ENCODE data around the gene RND3. TPM values are rescaled to one million over a fixed set of nuclear protein-coding genes. Genes with fewer than 3 reads are reported as not detected.
A peak's percentile ranks its signal among the peaks of the same experiment; 100 is the strongest.

The RND3 gene
- 100 to 1,000 TPM in 1 of 4 donors, 10 to 100 TPM in 3; 67.3 to 163 (median 97.1) TPM for total RNA-seq

- Histone ChIP-seq H3K36me3 (no peaks in the 10 kb centered on the region), H3K4me3 (peak within 1 kb of the TSS; percentile 66 to 80 (median 78)), H3K27me3 (peaks cover 0 to 11% (median 0%) of the 10 kb centered on the region in 4 donors), H3K9me3 (no peaks in the 10 kb centered on the region), H3K4me1 (peaks cover 0 to 23% (median 11%) of the 10 kb centered on the region in 3 donors), H3K27ac (peak within 1 kb of the TSS; percentile 94 to 99 (median 97))
- peak in 3 of 4 donors; percentile 88 to 97 (median 90) for TF ChIP-seq POLR2A (IDR thresholded peaks at IDR 0.05)
- peak; percentile 44 to 94 (median 84) for TF ChIP-seq CTCF (IDR thresholded peaks at IDR 0.05)
- intact Hi-C loops (cut with DNase I), result loop anchor here (10.0 kb wide), 1 partner anchor 893 kb away; no protein-coding TSS in a partner anchor
- WGBS, 2 donors, result 10% methylated on average over 24 of the region's 24 CpGs
- DNase-seq, result peak; percentile 31
Measured at GRCh38 chr2:150487537-150488429, at the start of gene RND3. RND3 (minus strand) TSS chr2:150487667; CDS start chr2:150487417, 250 bp downstream.

GRCh38 chr2:150535176-150535575 is 47.7 kb upstream of the RND3 start:
- Histone ChIP-seq H3K27ac (no peak overlapping the region), H3K27me3 (no peaks in the 10 kb centered on the region), H3K36me3 (no peaks in the 10 kb centered on the region), H3K4me3 (no peak overlapping the region), H3K9me3 (no peaks in the 10 kb centered on the region), H3K4me1 (peaks cover 0 to under 1% (median 0%) of the 10 kb centered on the region in 3 donors)
- intact Hi-C loops (cut with DNase I), result no loop called here
- WGBS, 2 donors, result 20 to 46% methylated on average over 1 of the region's 1 CpG
- TF ChIP-seq POLR2A (IDR thresholded peaks at IDR 0.05) (no peak), CTCF (IDR thresholded peaks at IDR 0.05) (no peak)
- DNase-seq, result no peak

- intact Hi-C loops (cut with DNase I), result no loop called here
- H3K36me3 ChIP-seq, result no peaks in the 10 kb centered on the region
- H3K27me3 ChIP-seq, result no peaks in the 10 kb centered on the region
- TF ChIP-seq POLR2A (IDR thresholded peaks at IDR 0.05) (no peak), CTCF (IDR thresholded peaks at IDR 0.05) (no peak)
- H3K27ac ChIP-seq, result no peak overlapping the region
- 36 to 59% methylated on average over 1 of the region's 1 CpG for WGBS, 2 donors
- no peak for DNase-seq
- no peaks in the 10 kb centered on the region for H3K9me3 ChIP-seq
- peaks cover 6 to 24% (median 7%) of the 10 kb centered on the region in 3 donors for H3K4me1 ChIP-seq
- H3K4me3 ChIP-seq, result no peak overlapping the region
Measured at GRCh38 chr2:150532879-150533278, 45.4 kb upstream of the RND3 start.

- intact Hi-C loops (cut with DNase I), result no loop called here
Measured at GRCh38 chr2:150532020-150532419, 44.6 kb upstream of the RND3 start.

More at GRCh38 chr2:150532020-150532419, 44.6 kb upstream of the RND3 start:
- Histone ChIP-seq H3K27ac (no peak overlapping the region), H3K9me3 (no peaks in the 10 kb centered on the region), H3K4me3 (no peak overlapping the region), H3K36me3 (no peaks in the 10 kb centered on the region), H3K4me1 (peaks cover 6 to 32% (median 7%) of the 10 kb centered on the region in 3 donors), H3K27me3 (no peaks in the 10 kb centered on the region)
- no peak for DNase-seq
- WGBS, 2 donors, result 87 to 91% methylated on average over 5 of the region's 5 CpGs
- no peak for TF ChIP-seq POLR2A (IDR thresholded peaks at IDR 0.05)
- TF ChIP-seq CTCF (IDR thresholded peaks at IDR 0.05), result no peak

All from esophagus squamous epithelium (tissue), 5 donors.